NCI-H526 treated with DMSO at 0.1 percent for 48 hours (cell line): ENCODE results near the gene PCDHGA10.
"Not testable (repeated sequence)": the region's sequence is repeated elsewhere in the genome, so short reads cannot be mapped to it uniquely, and the experiment has no call there.

Experiments used
- DNase-seq: peaks from one replicate; lab custom pipeline; 2025; lab: John Stamatoyannopoulos, UW

Gene PCDHGA10

DNA sequence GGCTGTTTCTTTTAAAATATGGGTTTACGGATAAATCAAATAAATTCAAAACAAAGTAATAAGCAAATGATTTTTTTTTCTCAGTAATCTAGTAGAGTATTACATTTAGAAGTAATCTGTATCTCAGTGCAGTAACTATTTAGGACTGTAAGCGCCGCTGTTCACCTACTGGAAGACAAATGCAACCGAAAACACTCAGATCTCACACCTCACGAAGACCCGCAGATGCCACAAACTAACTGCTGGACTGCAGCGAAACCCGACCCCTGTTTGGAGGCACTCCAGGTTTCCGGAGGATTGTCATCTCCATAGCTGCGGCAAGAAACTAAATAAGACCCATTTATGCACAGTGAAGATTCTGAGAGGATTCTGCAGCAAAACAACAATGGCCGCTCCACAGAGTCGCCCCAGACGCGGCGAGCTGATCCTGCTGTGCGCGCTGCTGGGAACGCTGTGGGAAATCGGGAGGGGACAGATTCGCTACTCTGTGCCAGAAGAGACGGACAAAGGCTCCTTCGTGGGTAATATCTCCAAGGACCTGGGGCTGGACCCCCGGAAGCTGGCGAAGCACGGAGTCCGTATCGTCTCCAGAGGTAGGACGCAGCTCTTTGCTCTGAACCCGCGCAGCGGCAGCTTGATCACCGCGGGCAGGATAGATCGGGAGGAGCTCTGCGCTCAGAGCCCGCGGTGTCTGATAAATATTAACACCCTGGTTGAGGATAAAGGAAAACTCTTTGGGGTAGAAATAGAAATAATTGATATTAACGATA lies 20.2 kb upstream of the PCDHGA10 start, which contains the start of gene PCDHGA8:
Gene PCDHGA8 (plus strand): TSS at position 205 of the 770 bp plus-strand sequence. CDS start 181 bp downstream, at position 386.
- no peak for DNase-seq

DNA sequence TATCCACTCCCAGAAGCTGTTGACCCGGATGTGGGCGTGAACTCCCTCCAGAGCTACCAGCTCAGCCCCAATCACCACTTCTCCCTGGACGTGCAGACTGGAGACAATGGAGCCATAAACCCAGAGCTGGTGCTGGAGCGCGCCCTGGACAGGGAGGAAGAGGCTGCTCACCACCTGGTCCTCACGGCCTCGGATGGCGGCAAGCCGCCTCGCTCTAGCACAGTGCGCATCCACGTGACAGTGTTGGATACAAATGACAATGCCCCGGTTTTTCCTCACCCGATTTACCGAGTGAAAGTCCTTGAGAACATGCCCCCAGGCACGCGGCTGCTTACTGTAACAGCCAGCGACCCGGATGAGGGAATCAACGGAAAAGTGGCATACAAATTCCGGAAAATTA lies 19.5 kb upstream of the PCDHGA10 start:
- DNase-seq: no peak

DNA sequence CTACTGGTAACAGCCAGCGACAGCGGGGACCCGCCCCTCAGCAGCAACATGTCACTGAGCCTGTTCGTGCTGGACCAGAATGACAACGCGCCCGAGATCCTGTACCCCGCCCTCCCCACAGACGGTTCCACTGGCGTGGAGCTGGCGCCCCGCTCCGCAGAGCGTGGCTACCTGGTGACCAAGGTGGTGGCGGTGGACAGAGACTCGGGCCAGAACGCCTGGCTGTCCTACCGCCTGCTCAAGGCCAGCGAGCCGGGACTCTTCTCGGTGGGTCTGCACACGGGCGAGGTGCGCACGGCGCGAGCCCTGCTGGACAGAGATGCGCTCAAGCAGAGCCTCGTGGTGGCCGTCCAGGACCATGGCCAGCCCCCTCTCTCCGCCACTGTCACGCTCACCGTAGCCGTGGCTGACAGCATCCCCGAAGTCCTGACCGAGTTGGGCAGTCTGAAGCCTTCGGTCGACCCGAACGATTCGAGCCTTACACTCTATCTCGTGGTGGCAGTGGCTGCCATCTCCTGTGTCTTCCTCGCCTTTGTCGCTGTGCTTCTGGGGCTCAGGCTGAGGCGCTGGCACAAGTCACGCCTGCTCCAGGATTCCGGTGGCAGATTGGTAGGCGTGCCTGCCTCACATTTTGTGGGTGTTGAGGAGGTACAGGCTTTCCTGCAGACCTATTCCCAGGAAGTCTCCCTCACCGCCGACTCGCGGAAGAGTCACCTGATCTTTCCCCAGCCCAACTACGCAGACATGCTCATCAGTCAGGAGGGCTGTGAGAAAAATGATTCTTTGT lies 18.2 kb upstream of the PCDHGA10 start:
- not testable (repeated sequence) for DNase-seq

DNA sequence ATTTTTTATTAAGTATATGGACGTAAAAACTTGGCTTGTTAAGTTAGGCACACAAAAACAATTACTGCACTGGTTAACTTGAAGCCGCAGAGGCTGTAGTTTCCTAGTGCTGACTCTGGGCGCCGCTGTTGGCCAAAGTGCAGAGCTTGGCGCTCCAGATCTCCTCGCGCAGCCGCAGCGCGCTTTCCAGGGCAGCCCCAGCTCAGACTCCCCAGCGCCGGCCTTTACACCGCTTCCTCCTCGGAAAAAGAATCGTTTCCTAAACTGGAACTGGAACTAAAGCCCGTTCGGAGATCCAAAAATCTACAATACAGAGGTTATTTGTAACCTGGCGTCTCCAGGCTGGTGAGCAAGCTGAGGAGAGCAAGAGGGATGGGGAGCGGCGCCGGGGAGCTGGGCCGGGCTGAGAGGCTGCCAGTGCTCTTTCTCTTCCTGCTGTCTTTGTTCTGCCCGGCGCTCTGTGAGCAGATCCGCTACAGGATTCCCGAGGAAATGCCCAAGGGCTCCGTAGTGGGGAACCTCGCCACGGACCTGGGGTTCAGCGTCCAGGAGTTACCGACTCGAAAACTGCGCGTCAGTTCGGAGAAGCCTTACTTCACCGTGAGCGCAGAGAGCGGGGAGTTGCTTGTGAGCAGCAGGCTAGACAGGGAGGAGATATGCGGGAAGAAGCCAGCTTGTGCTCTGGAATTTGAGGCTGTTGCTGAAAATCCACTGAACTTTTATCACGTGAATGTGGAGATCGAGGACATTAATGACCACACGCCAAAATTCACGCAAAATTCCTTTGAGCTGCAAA lies 14.8 kb upstream of the PCDHGA10 start, which contains the start of gene PCDHGB5:
Gene PCDHGB5 (plus strand): TSS at position 192 of the 796 bp plus-strand sequence. CDS start 181 bp downstream, at position 373.
- DNase-seq: not testable (repeated sequence)

DNA sequence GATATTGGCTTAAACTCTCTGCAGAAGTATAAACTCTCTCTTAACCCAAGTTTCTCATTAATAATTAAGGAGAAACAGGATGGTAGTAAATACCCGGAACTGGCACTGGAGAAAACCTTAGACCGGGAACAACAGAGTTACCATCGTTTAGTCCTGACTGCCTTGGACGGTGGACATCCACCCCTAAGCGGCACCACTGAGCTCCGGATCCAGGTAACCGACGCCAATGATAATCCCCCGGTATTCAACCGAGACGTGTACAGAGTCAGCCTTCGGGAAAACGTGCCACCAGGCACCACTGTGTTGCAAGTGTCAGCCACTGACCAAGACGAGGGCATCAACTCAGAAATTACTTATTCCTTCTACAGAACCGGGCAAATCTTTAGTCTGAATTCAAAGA lies 14.2 kb upstream of the PCDHGA10 start:
- no peak for DNase-seq

DNA sequence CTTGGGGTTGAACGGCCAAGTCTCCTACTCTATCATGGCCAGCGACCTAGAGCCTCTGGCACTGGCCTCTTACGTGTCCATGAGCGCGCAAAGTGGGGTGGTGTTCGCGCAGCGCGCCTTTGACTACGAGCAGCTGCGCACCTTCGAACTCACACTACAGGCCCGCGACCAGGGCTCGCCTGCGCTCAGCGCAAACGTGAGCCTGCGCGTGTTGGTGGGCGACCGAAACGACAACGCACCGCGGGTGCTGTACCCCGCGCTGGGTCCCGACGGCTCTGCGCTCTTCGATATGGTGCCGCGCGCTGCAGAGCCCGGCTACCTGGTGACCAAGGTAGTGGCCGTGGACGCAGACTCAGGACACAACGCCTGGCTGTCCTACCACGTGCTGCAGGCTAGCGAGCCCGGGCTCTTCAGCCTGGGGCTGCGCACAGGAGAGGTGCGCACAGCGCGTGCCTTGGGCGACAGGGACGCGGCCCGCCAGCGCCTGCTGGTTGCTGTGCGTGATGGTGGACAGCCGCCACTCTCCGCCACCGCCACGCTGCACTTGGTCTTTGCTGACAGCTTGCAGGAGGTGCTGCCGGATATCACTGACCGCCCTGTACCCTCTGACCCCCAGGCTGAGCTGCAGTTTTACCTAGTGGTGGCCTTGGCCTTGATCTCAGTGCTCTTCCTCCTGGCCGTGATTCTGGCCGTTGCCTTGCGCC lies 13.1 kb upstream of the PCDHGA10 start:
- no peak for DNase-seq

DNA sequence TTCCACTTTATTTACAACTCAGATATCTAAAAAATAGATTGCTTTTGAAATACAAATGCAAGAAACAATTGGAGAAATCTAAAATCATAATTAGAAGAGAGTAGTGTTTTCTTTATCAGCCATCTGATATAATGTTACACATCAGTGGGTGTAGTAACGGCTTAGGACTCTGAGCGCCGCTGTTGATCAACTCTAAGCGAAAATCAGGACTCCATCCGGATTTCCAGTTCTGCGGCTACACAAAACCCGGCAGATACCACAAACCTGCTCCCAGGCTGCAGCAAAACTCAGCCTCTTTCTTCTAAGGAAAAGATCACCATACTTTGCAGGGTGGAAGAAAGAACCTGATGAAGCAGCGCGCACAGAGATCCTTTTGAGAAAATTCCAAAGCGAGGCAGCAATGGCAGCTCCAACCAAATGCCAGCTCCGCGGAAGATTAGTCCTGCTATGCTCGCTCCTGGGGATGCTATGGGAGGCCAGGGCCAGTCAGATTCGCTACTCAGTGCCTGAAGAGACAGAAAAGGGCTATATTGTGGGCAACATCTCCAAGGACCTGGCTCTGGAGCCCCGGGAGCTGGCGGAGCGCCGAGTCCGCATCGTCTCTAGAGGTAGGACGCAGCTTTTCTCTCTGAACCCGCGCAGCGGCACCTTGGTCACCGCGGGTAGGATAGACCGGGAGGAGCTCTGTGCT lies 10.1 kb upstream of the PCDHGA10 start, which contains the start of gene PCDHGA9:
Gene PCDHGA9 (plus strand): TSS at position 226 of the 691 bp plus-strand sequence. CDS start 175 bp downstream, at position 401.
- no peak for DNase-seq

DNA sequence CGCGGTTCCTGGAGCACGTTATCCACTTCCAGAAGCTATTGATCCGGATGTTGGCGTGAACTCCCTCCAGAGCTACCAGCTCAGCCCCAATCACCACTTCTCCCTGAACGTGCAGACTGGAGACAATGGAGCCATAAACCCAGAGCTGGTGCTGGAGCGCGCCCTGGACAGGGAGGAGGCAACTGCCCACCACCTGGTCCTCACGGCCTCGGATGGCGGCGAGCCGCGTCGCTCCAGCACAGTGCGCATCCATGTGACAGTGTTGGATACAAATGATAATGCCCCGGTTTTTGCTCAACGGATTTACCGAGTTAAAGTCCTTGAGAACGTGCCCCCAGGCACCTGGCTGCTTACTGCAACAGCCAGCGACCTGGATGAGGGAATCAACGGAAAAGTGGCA lies 9.4 kb upstream of the PCDHGA10 start:
- no peak for DNase-seq

DNA sequence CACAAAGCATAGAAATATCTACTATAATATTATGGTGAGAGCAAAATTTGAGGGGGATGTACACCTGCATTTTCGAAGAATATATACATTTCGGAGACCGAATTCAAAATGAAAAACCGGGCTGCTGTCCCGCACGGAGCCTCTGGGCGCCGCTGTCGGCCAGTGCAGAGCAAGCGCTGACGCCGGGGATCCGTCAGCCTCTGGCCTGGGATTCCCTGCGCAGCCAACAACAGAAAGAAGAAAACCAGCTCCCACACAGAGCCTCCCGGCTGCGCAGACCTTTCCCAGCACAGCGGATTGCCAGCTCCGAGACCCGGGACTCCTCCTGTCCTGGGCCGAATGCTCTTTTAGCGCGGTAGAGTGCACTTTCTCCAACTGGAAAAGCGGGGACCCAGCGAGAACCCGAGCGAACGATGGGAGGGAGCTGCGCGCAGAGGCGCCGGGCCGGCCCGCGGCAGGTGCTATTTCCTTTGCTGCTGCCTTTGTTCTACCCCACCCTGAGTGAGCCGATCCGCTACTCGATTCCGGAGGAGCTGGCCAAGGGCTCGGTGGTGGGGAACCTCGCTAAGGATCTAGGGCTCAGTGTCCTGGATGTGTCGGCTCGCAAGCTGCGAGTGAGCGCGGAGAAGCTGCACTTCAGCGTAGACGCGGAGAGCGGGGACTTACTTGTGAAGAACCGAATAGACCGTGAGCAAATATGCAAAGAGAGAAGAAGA lies 4.8 kb upstream of the PCDHGA10 start, which contains the start of gene PCDHGB6:
Gene PCDHGB6 (plus strand): TSS at position 232 of the 716 bp plus-strand sequence. CDS start 182 bp downstream, at position 414.
- DNase-seq: not testable (repeated sequence)

DNA sequence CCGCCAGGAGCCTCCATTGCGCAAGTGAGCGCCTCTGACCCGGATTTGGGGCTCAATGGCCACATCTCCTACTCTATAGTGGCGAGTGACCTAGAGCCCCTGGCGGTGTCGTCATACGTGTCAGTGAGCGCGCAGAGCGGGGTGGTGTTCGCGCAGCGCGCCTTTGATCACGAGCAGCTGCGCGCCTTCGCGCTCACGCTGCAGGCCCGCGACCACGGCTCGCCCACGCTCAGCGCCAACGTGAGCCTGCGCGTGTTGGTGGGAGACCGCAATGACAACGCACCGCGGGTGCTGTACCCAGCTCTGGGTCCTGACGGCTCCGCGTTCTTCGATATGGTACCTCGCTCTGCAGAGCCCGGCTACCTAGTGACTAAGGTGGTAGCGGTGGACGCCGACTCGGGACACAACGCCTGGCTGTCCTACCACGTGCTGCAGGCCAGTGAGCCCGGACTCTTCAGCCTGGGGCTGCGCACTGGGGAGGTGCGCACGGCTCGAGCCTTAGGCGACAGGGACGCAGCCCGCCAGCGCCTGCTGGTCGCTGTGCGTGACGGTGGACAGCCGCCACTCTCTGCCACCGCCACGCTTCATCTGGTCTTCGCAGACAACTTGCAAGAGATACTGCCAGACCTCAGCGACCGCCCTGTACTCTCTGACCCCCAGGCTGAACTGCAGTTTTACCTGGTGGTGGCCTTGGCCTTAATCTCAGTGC lies 3.0 kb upstream of the PCDHGA10 start:
- DNase-seq: no peak

DNA sequence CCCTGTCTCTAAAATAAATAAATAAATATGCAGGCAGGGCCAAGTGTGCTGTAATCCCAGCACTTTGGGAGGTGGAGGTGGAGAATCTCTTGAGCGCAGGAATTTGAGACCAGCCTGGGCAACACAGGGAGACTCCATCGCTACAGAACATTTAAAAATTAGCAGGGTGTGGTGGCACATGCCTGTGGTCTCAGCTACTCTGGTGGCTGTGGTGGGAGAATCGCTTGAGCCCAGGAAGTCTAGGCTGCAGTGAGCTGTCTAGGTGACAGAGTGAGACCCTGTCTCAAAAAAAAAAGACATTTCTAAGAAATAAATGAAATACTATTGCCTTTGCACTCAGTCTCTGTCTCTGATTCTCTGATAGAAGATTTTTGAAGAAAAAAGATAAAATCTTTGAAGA lies 1.2 kb upstream of the PCDHGA10 start:
- DNase-seq: no peak

DNA sequence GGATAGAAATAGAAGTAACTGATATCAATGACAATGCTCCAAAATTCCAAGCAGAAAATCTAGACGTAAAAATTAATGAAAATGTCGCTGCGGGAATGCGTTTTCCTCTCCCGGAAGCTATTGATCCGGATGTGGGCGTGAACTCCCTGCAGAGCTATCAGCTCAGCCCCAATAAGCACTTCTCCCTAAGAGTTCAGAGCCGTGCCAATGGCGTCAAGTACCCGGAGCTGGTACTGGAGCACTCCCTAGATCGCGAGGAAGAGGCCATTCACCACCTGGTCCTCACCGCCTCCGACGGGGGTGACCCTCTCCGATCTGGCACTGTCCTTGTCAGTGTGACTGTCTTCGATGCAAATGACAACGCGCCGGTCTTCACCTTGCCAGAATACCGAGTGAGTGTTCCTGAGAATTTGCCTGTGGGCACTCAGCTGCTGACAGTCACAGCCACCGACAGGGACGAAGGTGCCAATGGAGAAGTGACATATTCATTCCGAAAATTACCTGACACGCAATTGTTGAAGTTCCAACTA lies 818 bp downstream of the PCDHGA10 start:
- no peak for DNase-seq

DNA sequence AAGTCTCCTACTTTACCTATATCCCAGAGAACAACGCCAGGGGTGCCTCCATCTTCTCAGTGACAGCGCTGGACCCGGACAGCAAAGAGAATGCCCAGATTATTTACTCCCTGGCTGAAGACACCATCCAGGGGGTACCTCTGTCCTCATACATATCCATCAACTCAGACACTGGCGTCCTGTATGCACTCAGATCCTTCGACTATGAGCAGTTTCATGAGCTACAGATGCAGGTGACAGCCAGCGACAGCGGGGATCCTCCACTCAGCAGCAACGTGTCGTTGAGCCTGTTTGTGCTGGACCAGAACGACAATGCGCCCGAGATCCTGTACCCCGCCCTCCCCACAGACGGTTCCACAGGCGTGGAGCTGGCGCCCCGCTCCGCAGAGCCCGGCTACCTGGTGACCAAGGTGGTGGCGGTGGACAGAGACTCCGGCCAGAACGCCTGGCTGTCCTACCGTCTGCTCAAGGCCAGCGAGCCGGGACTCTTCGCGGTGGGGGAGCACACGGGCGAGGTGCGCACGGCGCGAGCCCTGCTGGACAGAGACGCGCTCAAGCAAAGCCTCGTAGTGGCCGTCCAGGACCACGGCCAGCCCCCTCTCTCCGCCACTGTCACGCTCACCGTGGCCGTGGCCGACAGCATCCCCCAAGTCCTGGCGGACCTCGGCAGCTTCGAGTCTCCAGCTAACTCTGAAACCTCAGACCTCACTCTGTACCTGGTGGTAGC lies 1.9 kb downstream of the PCDHGA10 start:
- DNase-seq: not testable (repeated sequence)

DNA sequence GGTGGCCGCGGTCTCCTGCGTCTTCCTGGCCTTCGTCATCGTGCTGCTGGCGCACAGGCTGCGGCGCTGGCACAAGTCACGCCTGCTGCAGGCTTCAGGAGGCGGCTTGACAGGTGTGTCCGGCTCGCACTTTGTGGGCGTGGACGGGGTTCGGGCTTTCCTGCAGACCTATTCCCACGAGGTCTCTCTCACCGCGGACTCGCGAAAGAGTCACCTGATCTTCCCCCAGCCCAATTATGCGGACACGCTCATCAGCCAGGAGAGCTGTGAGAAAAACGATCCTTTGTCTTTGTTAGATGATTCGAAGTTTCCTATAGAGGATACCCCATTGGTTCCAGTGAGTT lies 2.5 kb downstream of the PCDHGA10 start:
- not testable (repeated sequence) for DNase-seq

DNA sequence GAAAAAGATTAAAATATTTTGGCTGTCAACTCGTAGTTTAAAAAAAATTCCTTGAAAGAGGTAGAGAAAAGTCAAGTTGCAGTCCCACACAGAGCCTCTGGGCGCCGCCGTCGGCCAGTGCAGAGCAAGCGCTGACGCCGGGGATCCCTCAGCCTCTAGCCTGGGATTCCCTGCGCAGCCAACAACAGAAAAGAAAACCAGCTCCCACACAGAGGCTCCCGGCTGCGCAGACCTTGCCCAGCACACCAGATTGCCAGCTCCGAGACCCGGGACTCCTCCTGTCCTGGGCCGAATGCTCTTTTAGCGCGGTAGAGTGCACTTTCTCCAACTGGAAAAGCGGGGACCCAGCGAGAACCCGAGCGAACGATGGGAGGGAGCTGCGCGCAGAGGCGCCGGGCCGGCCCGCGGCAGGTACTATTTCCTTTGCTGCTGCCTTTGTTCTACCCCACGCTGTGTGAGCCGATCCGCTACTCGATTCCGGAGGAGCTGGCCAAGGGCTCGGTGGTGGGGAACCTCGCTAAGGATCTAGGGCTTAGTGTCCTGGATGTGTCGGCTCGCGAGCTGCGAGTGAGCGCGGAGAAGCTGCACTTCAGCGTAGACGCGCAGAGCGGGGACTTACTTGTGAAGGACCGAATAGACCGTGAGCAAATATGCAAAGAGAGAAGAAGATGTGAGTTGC lies 4.8 kb downstream of the PCDHGA10 start, which contains the start of gene PCDHGB7:
Gene PCDHGB7 (plus strand): TSS at position 184 of the 679 bp plus-strand sequence. CDS start 183 bp downstream, at position 367.
- DNase-seq: peak; percentile 21

DNA sequence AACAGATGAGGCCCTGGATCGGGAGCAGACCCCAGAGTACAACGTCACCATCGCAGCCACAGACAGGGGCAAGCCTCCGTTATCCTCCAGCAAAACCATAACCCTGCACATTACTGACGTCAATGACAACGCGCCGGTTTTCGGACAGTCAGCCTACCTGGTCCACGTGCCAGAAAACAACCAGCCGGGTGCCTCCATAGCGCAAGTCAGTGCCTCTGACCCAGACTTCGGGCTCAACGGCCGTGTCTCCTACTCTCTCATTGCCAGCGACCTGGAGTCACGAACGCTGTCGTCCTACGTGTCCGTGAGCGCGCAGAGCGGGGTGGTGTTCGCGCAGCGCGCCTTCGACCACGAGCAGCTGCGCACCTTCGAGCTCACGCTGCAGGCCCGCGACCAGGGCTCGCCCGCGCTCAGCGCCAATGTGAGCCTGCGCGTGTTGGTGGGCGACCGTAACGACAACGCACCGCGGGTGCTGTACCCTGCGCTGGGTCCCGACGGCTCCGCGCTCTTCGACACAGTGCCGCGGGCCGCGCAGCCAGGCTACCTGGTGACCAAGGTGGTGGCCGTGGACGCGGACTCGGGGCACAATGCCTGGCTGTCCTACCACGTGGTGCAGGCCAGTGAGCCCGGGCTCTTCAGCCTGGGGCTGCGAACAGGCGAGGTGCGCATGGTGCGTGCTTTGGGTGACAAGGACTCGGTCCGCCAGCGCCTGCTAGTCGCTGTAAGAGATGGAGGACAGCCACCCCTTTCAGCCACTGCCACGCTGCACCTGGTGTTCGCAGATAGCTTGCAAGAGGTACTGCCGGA lies 6.5 kb downstream of the PCDHGA10 start:
- DNase-seq: no peak
